ENCODE measurements around the gene TOP2A.

The TOP2A gene

DNA sequence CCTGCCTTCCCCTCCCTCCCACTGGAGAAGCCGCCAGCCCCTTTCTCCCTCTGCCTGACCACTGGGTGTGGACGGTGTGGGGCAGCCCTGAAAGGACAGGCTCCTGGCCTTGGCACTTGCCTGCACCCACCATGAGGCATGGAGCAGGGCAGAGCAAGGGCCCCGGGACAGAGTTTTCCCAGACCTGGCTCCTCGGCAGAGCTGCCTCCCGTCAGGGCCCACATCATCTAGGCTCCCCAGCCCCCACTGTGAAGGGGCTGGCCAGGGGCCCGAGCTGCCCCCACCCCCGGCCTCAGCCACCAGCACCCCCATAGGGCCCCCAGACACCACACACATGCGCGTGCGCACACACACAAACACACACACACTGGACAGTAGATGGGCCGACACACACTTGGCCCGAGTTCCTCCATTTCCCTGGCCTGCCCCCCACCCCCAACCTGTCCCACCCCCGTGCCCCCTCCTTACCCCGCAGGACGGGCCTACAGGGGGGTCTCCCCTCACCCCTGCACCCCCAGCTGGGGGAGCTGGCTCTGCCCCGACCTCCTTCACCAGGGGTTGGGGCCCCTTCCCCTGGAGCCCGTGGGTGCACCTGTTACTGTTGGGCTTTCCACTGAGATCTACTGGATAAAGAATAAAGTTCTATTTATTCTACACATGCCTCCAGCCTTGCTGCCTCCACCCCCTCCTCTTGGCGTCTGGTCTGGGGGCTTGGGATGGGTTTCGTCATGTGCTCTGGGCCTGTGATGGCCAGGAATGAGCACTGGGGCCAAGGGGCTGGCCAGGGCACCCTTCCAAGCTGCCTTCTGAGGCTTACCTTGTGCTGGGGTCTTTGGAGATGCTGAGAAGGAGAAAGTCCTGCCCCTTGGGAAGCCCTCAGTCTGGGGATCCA lies 60.5 kb downstream of the TOP2A start:
- DNase-seq: no peak

- no peak for DNase-seq
Measured at GRCh38 chr17:40355804-40356758, 61.6 kb downstream of the TOP2A start.

DNA sequence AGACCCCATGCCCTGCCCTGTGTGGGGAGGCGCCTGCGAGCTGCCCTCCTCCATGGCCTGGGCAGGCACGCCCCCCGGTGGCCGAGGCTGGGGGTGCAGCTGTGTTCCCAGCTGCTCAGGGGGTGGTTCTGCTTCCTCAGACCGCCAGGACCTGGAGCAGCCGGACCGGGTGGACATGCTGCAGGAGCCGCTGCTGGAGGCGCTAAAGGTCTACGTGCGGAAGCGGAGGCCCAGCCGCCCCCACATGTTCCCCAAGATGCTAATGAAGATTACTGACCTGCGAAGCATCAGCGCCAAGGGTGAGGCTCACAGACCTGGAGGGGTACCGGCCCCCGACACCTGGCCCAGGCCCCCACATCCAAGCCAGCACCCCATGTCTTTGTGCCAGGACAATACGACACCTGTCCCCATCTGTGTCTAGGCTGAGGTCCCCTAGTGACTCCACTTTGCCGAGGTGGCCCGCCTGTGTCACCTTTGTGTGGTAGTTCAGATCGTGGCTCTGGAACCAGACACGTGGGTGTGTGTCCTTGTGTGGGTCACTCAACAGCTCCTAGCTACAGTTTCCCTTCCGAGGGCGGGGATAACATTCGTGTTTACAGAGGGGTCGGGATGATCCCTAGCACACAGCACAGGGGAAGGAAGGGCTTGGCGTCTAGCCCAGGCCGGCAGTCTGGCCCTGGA lies 62.4 kb downstream of the TOP2A start:
- DNase-seq: peak; percentile 73 to 82

GRCh38 chr17:40354221-40355122 lies 63.2 kb downstream of the TOP2A start:
- no peak for DNase-seq

GRCh38 chr17:40352779-40353394 lies 64.8 kb downstream of the TOP2A start:
- DNase-seq: no peak

DNA sequence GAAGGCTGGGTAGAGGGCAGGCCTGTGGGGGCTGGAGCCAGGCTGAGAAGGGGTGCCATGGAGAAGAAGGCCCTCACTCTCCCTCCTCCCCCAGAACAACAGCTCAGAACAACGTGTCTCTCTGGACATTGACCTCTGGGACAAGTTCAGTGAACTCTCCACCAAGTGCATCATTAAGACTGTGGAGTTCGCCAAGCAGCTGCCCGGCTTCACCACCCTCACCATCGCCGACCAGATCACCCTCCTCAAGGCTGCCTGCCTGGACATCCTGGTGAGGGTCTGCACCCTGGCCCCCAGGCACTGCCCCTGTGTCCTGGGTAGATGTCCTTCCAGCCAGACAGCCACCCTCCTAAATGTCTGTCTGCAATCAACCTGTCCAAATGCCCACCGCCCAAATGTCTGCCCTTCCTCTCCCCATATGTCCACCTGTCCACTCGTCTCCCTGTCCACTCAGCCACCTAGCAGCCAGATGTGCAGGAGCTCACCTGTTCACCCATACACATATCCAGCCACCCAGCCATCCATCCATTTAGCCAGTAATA lies 65.4 kb downstream of the TOP2A start:
- no peak for DNase-seq

GRCh38 chr17:40351359-40352236 lies 66.1 kb downstream of the TOP2A start:
- DNase-seq: no peak

- no peak for DNase-seq
Measured at GRCh38 chr17:40350689-40351358, 66.9 kb downstream of the TOP2A start.

DNA sequence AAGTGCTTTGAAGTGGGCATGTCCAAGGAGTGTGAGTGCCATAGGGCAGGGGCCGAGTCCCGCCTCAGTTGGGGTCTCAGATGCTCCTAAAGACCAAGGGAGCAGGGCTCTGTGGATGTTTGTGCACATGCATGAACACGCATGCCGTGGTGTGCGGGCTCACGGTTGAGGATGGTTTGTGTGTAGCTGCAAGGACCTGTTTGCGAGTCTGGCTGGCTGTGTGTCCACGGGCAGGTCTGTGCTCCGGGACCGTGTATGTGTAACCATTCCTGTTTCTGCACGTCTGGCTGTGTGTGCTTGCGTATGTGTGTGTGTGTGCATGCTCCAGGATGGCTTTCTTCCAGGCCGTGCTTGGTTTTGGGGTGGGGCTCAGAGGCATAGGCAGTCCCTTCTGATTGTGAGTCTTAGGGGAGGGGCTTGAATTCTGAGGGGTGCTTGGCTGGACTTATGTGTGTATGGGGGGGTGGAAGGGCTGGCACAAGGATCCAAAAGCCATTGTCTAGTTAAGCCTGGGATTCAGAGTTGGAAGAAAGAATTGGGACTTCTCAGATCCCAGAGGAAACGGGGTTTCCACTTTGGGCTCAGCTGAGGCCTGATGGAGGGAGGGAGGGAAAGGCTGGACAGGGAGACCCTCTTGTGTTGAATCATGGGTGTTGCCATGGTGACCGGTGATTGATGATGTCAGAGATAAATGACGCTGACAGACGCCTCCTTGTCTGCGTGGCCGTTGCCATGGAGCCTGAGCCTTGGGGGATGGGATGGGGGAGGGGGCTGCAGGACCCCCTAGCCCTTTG lies 67.6 kb downstream of the TOP2A start:
- DNase-seq: no peak

GRCh38 chr17:40349477-40349894 lies 68.2 kb downstream of the TOP2A start:
- DNase-seq: no peak

DNA sequence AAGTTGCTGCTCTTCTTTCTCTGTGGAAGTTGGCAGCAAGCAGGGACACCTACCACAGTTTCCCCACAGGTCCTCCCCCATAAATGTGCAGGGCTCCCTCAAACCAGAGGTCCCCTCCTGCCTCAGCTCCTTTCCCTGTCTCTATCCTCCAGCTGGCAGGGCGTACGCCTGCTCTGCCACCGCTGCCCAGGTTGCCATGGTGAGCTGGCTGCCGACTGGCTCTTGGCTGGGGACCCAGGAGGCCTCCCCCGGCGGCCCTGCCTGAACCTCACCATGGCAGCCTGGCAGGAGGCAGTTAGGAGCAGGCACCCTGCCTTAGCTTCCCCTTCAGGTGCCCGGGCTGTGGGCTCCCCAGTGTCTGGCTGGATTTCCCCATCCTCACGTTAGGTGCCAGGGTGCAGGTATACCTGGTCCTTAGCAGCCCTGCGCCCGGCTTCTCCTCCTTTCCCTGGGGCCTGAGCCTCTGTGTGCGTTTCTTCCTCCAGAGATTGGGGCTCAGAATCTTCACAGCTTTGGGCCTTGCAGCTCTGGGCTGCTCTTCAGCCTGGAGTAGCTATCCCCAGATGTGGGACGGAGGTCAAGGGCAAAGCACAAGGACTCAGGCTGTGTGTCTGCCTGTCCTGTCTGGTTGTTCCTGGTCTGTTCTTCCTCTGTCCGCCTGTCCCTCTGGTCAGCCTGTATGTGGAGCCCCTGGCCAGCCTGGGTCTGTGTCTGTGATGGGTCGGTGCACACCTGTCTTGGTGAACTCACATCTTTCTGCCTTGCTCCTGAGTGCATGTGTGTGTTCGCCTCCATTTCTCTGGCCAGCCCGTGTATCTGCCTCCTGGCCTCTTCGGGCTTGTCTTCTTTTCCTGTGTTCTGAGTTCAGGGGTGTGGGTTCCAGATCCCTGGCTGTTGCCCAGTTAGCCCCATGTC lies 68.9 kb downstream of the TOP2A start:
- DNase-seq: no peak

DNA sequence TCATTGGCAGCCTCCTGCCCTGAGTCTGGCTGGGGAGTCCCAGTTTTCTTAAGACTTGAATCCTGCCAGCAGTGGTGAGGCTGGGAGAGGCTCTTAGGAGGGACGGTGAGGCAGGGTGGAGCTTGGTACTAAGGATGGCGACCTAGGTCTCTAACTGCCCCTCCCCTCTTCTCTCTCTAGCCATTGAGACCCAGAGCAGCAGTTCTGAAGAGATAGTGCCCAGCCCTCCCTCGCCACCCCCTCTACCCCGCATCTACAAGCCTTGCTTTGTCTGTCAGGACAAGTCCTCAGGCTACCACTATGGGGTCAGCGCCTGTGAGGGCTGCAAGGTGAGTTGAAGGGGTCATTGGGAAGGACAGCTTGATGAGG lies 69.6 kb downstream of the TOP2A start:
- no peak for DNase-seq

DNA sequence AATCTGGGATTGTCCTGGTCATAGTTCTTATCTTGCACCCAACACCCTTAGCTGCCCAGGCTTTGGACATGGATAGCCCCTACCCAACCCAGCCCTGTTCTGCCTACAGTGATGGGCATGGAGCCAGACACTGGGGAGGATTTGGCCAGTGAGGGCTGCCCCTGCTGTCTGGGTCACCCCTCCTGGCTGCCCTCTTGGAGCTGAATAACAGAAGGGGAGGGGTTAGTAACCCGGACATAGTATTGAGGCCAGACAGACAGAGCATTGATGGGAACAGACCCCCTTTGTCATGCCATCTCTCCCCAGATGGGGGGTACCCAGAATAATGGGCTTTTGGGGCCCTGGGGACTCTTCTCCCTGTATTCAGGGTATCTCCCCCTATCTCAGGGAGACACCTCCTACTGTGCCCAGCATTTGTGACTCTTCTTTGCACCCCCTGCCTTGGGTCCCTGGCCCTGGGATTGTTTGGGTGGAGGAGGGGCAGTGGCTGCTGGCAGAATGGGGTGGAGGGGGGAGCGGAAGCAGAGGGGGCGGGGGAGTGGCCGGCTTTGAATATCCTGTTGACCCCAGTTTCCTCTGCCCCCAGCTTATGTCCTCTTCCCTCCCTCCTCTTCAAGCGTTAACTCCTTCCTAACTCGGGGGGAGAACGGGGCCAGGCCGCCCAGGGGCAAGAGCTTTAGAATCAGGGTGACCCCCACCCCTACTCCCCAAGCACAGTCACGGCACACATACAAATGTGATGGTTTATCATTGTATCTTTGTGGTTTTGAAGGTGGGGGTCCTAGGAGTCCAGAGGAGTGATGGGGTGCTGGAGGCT lies 70.2 kb downstream of the TOP2A start:
- DNase-seq: no peak

DNA sequence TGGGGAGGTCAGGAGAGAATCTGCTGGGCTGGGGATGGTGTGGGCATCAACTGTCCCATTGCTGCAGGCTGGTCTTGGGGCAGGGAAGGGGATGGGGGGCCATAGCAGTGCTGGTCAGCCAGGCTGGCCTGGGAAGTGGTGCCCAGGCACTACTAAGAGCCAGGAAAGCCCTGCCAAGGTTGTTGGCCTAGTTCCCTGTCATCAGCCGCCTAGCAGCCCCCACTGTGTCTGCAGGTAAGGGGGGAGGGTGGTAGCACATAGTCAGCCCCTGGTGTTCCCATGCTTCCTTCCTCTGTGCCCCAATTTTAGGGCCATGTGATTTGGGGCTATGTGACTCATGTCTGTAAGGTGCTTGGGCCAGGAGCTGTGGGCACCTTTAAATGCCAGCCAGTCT lies 70.9 kb downstream of the TOP2A start:
- DNase-seq: no peak

DNA sequence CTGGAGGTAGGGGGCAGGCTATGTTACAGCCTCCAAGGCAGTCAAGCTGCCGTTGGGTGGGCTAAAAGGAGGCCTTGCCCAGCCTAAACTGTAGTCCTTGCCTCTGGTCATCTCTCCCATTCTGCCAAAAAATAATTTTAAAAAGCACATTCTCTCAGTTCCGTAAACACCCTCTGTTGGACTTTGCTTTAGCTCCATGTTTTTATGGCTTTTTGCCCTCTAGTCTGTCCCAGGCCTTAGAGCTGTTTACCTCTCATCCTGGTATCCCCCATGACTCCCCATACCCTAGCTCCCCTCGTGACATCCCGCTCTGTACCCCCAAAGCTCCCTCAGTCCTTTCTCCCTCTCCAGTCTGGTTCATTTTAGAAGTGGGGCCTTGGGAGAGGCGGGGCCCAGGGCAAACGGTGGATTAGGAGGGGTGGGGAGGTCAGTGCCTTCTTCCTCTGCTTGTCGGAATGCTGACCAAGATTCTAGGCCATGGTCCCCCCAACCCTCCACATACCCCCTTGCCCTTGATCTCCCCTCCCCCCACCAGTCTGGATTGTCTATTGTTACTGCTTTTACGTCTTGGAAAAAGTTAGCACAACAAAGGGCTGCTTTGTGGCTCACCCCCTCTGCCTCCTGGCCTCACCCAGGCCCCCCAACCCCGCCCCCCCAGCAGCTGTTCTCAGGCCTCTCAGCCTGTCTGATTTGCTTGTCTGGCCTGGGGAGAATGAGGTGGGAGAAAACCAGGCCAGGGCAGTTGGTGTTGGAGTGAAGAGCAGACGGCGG lies 71.5 kb downstream of the TOP2A start:
- no peak for DNase-seq

All from CD4-positive, alpha-beta T cell treated with Interferon alpha-2 for 1 hour (primary cell).